GM19240 (cell line): Measurements from ENCODE around the gene PROM2.
"Not testable (repeated sequence)": the region's sequence is repeated elsewhere in the genome, so short reads cannot be mapped to it uniquely, and the experiment has no call there.

Experiments used
- DNase-seq: peaks from one replicate; pipeline ENCODE4 v3.0.0; 2011; ENCODE audit warnings: low spot score; ENCODE audit not compliant: insufficient read length

Gene PROM2, protein sequence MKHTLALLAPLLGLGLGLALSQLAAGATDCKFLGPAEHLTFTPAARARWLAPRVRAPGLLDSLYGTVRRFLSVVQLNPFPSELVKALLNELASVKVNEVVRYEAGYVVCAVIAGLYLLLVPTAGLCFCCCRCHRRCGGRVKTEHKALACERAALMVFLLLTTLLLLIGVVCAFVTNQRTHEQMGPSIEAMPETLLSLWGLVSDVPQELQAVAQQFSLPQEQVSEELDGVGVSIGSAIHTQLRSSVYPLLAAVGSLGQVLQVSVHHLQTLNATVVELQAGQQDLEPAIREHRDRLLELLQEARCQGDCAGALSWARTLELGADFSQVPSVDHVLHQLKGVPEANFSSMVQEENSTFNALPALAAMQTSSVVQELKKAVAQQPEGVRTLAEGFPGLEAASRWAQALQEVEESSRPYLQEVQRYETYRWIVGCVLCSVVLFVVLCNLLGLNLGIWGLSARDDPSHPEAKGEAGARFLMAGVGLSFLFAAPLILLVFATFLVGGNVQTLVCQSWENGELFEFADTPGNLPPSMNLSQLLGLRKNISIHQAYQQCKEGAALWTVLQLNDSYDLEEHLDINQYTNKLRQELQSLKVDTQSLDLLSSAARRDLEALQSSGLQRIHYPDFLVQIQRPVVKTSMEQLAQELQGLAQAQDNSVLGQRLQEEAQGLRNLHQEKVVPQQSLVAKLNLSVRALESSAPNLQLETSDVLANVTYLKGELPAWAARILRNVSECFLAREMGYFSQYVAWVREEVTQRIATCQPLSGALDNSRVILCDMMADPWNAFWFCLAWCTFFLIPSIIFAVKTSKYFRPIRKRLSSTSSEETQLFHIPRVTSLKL

DNA sequence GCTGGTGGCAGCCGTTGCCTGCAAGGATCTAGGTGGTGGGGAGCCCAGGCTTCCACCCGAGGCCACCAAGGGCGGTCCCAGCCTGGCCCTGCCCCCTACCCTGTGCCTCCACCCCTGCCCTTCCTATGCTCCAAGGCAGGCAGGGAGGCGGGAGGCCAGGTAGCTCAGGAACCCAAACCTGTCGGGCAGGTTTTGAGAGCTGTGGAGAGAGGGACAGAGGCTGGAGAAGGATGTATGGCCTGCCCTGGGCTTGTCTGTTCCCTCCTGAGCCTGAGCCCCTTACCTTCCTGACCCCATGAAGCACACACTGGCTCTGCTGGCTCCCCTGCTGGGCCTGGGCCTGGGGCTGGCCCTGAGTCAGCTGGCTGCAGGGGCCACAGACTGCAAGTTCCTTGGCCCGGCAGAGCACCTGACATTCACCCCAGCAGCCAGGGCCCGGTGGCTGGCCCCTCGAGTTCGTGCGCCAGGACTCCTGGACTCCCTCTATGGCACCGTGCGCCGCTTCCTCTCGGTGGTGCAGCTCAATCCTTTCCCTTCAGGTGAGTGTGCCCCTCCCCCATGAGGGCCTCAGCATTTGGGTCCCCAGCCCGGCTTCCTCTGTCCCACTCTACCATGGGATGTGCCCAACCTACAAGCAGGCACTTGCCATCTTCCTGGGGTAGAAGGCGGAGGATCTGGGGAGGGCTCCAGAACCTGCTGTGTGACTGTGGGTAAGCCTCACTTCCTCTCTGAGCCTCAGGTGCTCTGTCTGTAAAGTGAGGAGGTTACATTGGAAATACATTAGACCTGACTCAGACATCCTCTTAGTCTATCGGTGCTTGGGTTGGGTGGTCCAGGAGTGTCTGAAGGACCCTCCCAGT is at the start of gene PROM2:
TSS of gene PROM2 (plus strand) at position 159 of the 860 bp plus-strand sequence. CDS start at position 296, 137 bp downstream.
- DNase-seq, result no peak

DNA sequence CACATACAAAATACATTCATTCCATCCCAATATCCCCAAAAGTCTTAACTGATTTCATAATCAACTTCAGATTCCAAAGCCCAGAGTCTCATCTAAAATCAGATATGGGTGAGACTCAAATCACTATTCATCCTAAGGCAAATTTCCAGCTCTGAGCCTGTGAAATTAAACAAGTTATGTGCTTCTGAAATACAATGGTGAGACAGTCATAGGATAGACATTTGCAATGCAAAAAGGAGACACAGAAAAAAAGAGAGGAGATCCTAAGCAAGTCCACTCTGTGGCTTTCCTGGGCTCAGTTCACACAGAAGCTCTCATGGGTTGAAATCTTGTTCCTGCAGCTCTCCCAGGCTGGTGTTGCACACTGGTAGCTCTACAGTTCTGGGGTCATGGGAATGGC is 48.6 kb upstream of the PROM2 start:
- no peak for DNase-seq

DNA sequence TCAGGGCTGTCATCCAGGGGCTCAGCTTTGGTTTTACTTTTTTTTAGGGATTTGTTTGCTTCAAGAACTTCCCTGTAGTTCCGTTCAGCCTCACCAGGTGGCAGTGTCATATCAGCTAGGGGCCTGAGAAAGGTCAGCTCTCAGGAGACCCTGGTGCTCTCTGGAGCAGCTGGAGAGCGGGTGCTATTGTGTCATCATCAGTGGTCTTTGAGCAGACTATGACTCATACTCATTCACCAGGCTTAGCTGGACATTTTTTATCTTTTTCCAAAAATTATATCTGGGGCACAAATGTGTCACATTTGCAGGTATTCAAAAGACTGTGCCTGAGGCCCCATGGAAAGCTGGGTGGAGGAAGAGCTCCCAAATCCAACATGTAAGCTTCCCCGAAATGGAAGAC is 42.5 kb upstream of the PROM2 start:
- peak; percentile 6 for DNase-seq

DNA sequence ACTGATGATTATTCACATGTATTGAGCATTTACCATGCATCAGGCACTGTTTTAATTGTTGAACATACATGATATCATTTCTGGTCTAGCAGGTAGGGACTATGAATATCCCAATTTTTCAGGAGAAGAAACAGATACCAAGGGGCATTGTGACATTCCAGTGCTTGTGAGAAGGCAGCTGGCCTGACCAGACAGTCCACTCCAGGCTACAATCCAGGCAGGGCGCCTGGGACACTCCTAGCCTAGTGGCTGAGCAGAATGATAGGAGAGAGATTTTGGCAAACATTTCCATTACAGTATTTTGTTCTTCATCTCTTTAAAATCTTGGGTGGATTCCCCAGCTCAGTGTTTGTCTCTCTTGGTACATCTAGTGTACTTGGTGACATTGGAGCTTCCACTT is 42.0 kb upstream of the PROM2 start:
- no peak for DNase-seq

DNA sequence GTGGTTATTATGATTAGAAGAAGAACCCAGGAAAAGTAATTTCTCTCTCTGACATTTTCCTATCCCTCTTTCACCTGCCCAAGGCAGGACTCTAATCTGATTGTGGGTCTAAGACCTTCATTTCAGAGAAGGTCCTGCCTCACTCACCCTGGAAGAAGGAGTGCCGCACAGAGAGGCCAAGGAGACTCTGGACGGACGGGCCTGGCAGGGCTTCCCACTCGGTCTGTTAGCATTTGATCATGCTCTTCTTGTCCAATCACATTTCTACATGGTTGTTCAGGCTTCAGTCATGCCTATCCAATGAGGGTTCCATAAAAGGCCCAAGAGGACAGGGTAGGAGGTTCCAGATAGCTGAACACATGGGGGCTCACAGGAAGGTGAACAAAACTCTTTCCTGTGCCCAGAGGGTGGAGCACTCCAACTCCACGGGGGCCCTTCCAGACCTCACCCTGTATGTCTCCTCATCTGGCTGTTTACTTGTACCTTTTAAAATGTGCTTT is 39.9 kb upstream of the PROM2 start:
- no peak for DNase-seq

DNA sequence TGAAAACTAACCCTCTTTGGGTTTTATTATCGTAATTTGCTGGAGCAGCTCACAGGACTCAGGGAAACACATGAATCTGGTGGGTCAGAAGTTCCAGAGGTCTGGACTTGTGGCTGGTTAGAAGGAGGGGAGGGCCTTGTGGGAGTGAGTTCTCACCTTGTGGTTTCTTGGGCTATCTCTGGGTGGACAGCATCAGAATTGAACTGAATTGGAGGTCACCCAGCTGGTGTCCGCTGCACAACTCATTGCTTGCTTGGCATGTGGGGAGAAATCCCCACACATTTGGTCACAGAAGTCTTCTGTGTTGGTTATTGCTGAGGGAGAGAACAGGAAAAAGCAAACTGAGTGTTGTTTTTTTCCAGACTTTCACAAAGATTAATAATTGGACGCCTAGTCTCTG is 39.4 kb upstream of the PROM2 start:
- no peak for DNase-seq

DNA sequence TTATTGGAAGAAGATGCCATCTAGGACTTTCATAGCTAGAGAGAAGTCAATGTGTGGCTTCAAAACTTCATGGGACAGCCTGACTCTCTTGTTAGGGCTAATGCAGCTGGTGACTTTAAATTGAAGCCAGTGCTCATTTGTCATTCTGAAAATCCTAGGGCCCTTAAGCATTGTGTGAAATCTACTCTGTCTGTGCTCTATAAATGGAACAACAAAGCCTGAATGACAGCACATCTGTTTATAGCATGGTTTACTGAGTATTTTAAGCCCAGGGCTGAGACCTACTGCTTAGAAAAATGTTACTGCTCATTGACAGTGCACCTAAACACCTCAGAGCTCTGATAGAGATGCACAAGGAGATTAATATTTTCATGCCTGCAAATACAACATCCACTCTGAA is 36.1 kb upstream of the PROM2 start:
- DNase-seq, result no peak

DNA sequence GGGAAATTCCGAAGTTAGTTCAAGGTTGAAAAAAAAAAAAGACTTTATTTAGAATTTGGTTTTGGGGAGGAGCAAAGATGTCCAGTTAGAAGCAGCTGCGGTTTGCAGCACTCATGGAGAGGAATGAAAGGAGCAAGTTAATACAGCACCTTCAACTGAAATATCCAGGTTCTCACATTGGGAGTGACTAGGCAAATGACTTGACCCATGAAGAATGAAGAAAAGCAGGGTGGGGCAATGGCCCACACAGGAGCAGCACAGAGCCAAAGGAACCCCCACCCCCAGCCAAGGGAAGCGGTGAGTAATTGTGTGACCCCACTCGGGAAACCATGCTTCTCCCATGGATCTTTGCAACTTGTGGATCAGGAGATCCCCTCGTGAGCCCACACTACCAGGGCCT is 34.2 kb upstream of the PROM2 start:
- no peak for DNase-seq

DNA sequence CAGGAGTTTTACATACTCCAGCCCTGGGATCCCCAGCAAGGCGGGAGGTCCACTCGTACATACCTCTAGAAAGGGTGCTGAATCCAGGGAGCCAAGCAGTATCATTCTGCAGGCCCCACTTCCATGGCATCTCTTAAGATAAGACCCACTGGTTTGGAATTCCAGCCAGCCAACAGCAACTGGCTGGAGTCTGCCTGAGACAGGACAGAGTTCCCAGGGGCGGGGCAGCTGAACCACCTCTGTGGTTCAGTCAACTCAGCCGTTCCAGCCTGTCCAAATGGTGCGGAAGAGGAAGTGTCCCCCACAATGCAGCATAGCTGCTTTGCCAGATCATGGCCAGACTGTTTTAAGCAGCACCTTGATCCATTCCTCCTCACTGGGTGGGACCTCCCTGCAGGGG is 33.7 kb upstream of the PROM2 start:
- DNase-seq, result no peak

DNA sequence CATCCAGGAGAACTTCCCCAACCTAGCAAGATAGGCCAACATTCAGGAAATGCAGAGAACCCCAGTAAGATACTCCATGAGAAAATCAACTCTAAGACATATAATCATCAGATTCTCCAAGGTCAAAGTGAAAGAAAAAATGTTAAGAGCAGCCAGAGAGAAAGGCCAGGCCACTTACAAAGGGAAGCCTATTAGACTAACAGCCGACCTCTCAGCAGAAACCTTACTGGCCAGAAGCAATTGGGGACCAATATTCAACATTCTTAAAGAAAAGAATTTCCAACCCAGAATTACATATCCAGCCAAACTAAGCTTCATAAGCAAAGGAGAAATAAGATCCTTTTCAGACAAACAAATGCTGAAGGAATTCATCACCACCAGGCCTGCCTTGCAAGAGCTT is 32.2 kb upstream of the PROM2 start:
- DNase-seq, result not testable (repeated sequence)

DNA sequence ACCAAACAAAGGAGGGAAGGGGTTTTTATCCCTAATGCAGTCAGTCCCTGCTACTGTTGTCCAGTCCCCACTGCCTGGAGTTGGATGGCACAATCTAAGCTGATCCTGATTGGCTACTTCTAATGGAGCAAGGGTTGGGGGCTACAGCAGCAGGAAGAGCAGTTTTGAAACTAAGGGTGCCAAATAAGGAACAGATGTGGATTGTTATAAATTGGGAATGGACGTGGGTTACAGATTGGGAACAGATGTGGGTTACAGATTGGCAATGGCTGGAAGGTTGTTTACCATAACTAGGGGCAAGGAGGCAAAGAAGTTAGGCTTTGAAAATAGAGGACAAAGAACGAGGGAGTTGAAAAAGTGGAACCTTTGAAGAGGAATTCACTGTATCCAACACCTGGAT is 16.0 kb upstream of the PROM2 start:
- no peak for DNase-seq

DNA sequence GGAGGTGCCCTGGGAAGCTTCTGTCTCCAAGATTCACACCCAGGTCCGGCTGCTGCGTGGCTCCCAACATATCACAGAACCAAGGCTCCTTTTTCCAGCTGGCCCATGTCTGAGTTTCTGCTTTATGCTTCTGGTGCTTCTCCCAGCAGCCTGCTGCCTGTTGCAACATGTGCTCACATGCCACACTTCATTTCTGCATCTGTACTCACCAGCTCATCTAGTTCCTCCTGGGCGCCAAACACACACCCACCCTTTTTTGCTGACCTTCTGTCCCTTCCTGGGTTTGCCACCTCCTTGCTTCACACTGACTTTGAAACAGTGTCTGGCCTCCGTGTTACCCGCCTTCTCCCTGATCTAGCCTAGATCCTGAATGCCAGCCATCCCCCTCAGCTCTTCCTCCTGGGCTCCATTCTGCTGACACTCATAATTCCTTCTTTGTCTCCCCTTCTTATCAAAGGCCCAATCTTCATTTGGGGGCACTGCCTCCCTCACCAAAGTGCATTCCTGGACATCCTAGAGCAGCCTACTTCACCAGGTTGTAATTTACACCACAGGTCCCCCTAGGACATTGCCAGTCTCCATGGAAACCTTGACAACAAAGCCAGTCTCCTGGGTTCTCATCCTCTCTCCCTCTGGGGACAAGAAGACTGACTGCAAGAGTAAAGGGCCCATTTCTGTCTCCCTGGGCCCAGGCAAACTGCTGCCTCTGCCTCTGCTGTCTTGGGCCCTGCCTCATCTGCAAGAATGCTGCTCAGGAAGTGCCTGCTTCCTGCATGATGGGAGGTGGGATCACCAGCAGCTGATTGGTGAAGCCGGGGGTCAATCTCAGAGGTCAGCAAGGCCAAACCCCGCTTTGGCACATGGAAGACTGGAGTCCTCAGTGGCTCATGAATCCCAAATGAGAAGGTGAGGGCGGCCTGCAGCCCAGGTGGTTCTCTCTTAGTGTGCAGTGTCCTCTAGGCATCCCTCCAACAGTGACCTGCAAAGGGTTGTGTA is 13.9 kb upstream of the PROM2 start:
- no peak for DNase-seq

DNA sequence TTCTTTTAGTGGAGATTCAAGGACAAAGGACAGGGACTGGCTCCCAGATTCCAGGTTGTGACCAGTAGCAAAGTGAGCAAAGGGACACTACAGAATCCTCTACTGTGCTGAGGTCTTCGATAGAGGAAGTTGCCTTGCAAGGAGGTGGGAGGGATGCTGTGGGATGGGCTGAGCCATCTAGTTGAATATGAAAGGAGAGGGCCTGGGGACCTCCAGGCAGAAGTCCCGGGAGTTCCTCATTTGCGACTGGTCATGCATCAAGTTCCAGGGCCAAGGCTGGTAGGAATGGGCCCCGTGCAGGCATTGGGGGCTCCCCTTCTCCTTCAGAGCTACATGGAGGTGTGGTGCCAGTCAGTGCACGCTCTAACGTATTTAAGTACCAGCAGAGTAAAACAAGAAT is 12.6 kb upstream of the PROM2 start:
- no peak for DNase-seq

DNA sequence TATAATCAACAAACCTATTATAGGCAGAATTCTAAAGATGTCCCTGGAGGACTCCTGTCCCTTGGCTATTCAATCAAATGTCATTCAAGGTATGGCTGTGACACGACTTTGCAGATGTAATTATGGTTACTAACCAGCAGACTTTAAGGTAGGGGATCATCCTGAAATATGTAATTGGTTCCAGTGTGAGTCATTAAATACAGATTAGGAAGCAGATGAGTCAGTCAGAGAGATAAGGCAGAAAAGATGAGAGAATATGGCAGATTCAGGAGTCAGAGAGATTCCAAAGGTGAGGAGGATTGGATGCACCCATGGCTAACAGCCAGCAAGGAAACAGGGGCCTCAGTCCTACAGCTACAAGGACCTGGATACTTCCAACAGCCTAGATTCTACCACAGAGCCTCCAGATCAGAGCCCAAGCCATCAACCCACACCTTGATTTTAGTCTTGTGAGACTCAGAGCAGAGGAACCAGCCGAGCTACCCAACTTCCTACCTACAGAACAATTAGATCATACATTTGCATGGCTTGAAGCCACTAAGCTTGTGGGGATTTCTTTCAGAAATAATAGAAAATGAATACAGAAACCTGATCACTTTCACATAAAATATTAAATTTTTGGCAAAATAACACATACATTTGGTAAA is 11.2 kb upstream of the PROM2 start:
- no peak for DNase-seq

DNA sequence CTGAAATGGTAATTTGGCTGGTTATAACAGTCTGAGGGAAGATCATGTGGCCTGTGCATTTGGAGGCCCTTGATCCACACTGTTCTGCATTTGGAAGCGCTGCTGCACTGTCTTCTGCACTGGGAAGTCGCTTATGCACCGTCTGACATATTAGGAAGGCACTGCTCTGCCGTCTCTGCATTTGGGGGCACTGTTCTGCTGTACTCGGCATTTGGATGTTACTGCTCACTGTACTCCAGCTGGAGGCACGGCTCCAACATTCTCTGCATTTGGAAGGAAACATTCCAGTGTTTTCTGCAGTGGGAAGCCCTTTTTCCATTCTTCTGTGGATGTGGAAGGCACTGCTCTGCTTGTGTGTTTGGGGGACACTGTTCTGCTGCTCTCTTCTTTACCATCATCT is 9.6 kb upstream of the PROM2 start:
- no peak for DNase-seq

DNA sequence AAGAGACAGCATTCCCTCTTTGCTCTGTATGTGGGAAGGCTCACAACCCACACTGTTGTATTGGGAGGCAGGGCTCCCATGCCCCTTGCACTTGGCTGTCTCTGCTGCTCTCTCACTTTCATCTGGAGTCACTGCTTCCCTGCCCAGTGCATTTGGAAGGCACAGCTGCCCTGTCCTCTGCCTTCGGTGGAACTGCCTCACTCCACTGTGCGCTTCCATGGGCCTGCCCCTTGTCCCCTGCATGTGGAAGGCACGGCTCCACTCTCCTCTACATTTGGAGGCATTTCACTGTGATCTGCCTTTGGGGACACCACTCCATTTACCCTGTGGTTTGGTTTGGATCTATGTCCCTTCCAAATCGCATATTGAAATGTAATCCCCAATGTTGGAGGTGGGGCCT is 9.1 kb upstream of the PROM2 start:
- no peak for DNase-seq

DNA sequence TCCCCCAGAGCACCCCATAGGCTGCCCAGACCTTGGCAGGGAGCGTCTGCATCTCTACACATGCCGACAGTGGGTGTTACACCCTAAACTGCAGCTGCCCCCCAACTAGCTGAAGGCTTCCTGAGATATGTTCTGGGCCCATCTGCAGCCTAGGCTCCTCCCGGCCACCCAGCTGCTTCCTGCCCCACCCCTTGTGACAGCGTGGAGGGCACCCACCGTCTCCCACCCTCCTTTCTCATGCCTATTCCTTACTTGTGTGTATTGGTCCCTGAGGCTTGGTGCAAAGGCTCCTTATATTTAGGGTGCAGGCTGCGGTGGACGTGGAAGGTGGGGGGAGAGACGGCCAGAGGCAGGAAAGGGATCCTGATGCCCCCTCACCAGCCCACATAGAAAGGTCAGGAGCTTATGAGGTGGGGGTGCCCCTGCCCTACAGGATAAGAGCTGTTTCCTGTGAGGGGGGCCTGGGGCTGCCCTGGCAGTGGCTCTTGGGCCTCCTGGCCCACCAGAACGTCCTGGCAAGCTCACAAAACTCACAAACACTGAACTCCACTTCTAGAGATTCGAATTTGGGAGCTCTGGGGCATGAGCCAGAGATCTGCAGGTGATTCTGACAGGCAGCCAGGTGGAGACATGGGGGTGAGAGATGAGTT is 7.3 kb upstream of the PROM2 start:
- no peak for DNase-seq

DNA sequence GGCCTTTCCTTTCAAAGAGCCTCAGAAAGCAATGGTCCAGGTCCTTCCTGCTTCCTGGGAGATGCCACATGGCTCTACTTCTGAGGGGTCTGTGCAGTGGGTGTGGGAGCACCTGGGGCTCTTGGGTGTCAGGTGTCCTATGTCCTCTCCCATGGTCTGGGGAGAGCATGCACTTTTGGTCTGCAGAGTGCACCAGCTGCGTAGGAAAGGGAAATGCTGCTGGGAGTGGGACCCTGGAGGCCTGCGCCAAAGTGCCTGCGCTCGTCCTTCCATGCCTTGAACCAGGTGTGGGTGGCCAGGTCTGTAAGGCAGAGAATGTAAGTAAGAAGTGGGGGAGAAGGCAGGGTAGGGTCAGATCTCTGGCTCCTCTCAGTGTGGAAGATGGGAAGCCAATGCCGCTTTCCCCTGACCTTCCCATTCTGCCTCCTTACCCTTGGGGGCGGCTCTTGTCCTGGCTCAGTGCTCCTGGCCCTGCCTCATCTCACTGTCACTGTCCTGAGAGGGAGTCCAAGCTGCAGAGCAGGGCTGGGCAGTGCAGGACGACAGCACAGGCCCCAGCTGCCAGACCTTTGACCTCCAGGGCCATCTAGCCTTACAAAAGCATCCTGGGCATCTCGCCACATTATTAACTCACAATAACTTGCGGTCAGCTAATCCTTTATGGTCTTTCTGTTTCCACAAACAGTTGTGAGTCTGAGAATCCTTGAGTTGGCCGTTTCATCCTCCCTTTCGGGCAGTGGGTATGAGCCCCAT is 6.6 kb upstream of the PROM2 start:
- no peak for DNase-seq
